AG10803 (cell line): Measurements from ENCODE around the gene GBGT1.

Experiments
- DNase-seq: peaks from one replicate; pipeline ENCODE4 v3.0.0; 2010; ENCODE audit warnings: low read depth
- H3K4me3 ChIP-seq: 2 replicates; pipeline ENCODE4 v1.5.1; 2011; ENCODE audit warnings: mild to moderate bottlenecking, low read length, control low read depth
- CTCF ChIP-seq: conservative IDR thresholded peaks from 2 replicates; pipeline ENCODE4 v1.5.1; 2011; ENCODE audit warnings: mild to moderate bottlenecking, low read length, control low read depth, inconsistent platforms

Gene GBGT1

GRCh38 chr9:133121915-133122550, 41.7 kb downstream of the GBGT1 start:
- no peak for TF ChIP-seq CTCF
- no peak overlapping the region for H3K4me3 ChIP-seq
- no peak for DNase-seq

- peak; percentile 83 for DNase-seq
- TF ChIP-seq CTCF: no peak
Observed at GRCh38 chr9:133121198-133121914, 42.4 kb downstream of the GBGT1 start, which contains the start of gene RALGDS. Gene RALGDS, minus strand, starts transcription at chr9:133121240. Its CDS starts 86 bp downstream, at chr9:133121154.

GRCh38 chr9:133120501-133121197, 43.1 kb downstream of the GBGT1 start:
- TF ChIP-seq CTCF: no peak
- no peak for DNase-seq

More at GRCh38 chr9:133121198-133121914, 42.4 kb downstream of the GBGT1 start, which contains the start of gene RALGDS:
- H3K4me3 ChIP-seq: peak within 1 kb of the TSS; percentile 74

GRCh38 chr9:133119846-133120500, 43.7 kb downstream of the GBGT1 start:
- DNase-seq: no peak
- peak overlapping the region; percentile 74 for H3K4me3 ChIP-seq
- no peak for TF ChIP-seq CTCF

More at GRCh38 chr9:133120501-133121197, 43.1 kb downstream of the GBGT1 start:
- peak overlapping the region; percentile 74 for H3K4me3 ChIP-seq

- H3K4me3 ChIP-seq: peak overlapping the region; percentile 74
- DNase-seq: no peak
- TF ChIP-seq CTCF: no peak
Observed at GRCh38 chr9:133119103-133119845, 44.4 kb downstream of the GBGT1 start.

GRCh38 chr9:133118568-133118967, 45.1 kb downstream of the GBGT1 start:
- TF ChIP-seq CTCF: no peak
- H3K4me3 ChIP-seq: no peak overlapping the region; the same call in none of the 2 replicates
- DNase-seq: no peak
